ENCODE measurements around the gene WDR27.

WDR27 gene

GRCh38 chr6:169722362-169723199 is 20.8 kb upstream of the WDR27 start (continued):
- TF ChIP-seq, protein P1, sequence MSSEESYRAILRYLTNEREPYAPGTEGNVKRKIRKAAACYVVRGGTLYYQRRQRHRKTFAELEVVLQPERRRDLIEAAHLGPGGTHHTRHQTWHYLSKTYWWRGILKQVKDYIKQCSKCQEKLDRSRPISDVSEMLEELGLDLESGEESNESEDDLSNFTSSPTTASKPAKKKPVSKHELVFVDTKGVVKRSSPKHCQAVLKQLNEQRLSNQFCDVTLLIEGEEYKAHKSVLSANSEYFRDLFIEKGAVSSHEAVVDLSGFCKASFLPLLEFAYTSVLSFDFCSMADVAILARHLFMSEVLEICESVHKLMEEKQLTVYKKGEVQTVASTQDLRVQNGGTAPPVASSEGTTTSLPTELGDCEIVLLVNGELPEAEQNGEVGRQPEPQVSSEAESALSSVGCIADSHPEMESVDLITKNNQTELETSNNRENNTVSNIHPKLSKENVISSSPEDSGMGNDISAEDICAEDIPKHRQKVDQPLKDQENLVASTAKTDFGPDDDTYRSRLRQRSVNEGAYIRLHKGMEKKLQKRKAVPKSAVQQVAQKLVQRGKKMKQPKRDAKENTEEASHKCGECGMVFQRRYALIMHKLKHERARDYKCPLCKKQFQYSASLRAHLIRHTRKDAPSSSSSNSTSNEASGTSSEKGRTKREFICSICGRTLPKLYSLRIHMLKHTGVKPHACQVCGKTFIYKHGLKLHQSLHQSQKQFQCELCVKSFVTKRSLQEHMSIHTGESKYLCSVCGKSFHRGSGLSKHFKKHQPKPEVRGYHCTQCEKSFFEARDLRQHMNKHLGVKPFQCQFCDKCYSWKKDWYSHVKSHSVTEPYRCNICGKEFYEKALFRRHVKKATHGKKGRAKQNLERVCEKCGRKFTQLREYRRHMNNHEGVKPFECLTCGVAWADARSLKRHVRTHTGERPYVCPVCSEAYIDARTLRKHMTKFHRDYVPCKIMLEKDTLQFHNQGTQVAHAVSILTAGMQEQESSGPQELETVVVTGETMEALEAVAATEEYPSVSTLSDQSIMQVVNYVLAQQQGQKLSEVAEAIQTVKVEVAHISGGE (tag by site-specific recombination; conservative IDR thresholded peaks at IDR 0.05; ENCODE audit: low read depth), result peak; percentile 48
- no peak for TF ChIP-seq ZNF335 (tag by site-specific recombination; conservative IDR thresholded peaks at IDR 0.05)
- TF ChIP-seq ZNF433 (tag by site-specific recombination; IDR thresholded peaks at IDR 0.05; ENCODE audit: low read depth), result no peak
- peak; percentile 73 for TF ChIP-seq ZNF18 (tag by site-specific recombination; IDR thresholded peaks at IDR 0.05)
- no peak for TF ChIP-seq ZNF747 (tag by site-specific recombination; IDR thresholded peaks at IDR 0.05)
- no peak for TF ChIP-seq ZNF704 (tag by site-specific recombination; IDR thresholded peaks at IDR 0.05)
- no peak for TF ChIP-seq ZNF624 (tag by site-specific recombination; IDR thresholded peaks at IDR 0.05)

GRCh38 chr6:169720207-169720855 is 18.5 kb upstream of the WDR27 start:
- H3K4me3 ChIP-seq (ENCODE audit: low read depth, low read length), result no peak overlapping the region
- peaks cover 31 to 33% of the 10 kb centered on the region in 2 experiments for H3K36me3 ChIP-seq (ENCODE audit: control insufficient read depth in 2 of 2, insufficient read depth in 1 of 2, low read length in 2 of 2)
- ChIA-PET POLR2A (interaction anchor here (0.7 to 1.2 kb wide), 2 partner anchors 15 to 18 kb away, joined by 3 read pairs; partner anchors contain the start of gene C6orf120), CTCF (no interaction called here)
- no peaks in the 10 kb centered on the region for H3K9me3 ChIP-seq (ENCODE audit: control insufficient read depth, insufficient read depth, low read depth, low read length)
- H3K4me1 ChIP-seq (ENCODE audit: control insufficient read depth, insufficient read depth, low read length), result 0 out of 2 replicates have a peak, but pooled peaks cover 4% of the 10 kb centered on the region
- H3K27ac ChIP-seq (ENCODE audit: extremely low read depth, low read depth, low read length), result no peak overlapping the region
- TF ChIP-seq SP2 (tag by site-specific recombination; IDR thresholded peaks at IDR 0.05) (no peak), GLIS2 (tag by site-specific recombination; IDR thresholded peaks at IDR 0.05) (no peak), ZBTB1 (tag by site-specific recombination; IDR thresholded peaks at IDR 0.05) (no peak), ZNF23 (tag by site-specific recombination; IDR thresholded peaks at IDR 0.05; ENCODE audit: borderline replicate concordance) (no peak), ZNF169 (tag by site-specific recombination; IDR thresholded peaks at IDR 0.05) (no peak), PRDM6 (tag by site-specific recombination; IDR thresholded peaks at IDR 0.05) (0 out of 2 replicates have a peak, but pooled peaks have one; percentile 9), ZNF146 (tag by site-specific recombination; IDR thresholded peaks at IDR 0.05) (peak; percentile 62), ZNF311 (tag by site-specific recombination; IDR thresholded peaks at IDR 0.05; ENCODE audit: borderline replicate concordance) (no peak), ZNF426 (tag by site-specific recombination; IDR thresholded peaks at IDR 0.05) (no peak), ZNF394 (tag by site-specific recombination; IDR thresholded peaks at IDR 0.05; ENCODE audit: borderline replicate concordance) (peak; percentile 78), ZEB2 (tag by site-specific recombination; IDR thresholded peaks at IDR 0.05) (no peak), PRDM1 (tag by site-specific recombination; IDR thresholded peaks at IDR 0.05) (peak; percentile 90)
- TF ChIP-seq, protein P2, sequence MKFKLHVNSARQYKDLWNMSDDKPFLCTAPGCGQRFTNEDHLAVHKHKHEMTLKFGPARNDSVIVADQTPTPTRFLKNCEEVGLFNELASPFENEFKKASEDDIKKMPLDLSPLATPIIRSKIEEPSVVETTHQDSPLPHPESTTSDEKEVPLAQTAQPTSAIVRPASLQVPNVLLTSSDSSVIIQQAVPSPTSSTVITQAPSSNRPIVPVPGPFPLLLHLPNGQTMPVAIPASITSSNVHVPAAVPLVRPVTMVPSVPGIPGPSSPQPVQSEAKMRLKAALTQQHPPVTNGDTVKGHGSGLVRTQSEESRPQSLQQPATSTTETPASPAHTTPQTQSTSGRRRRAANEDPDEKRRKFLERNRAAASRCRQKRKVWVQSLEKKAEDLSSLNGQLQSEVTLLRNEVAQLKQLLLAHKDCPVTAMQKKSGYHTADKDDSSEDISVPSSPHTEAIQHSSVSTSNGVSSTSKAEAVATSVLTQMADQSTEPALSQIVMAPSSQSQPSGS (tag by site-specific recombination; IDR thresholded peaks at IDR 0.05; ENCODE audit: low read depth), result no peak

Measured in HEK293 (cell line).